IMR-90 (cell line): ENCODE results near the gene OPCML. TPM values are rescaled to one million over a fixed set of nuclear protein-coding genes. Genes with fewer than 3 reads are reported as not detected.

Experiments used
- ATAC-seq: fragments of 200-7000 bp; cut with Tn5 transposase; 2 replicates; pipeline ENCODE4 v1.9.1; 2020; ENCODE audit warnings: low read depth, mild to moderate bottlenecking, moderate library complexity
- BruUV-seq: library from RNA; stranded (reverse); fragments of 400-500 nt; replicated peaks from 2 replicates; lab custom pipeline; 2021; lab: Mats Ljungman, UMichigan
- CTCF ChIA-PET: fragments of 300-600 bp; formaldehyde crosslinking; extraction: SDS; loops from one replicate; lab custom pipeline; 2021; ENCODE audit warnings: antibody characterized with exemption; lab: Yijun Ruan, JAX
- POLR2A ChIA-PET: fragments of 300-600 bp; sonication (Branson Sonifier 250); formaldehyde crosslinking; loops from one replicate; lab custom pipeline; 2022; ENCODE audit warnings: antibody characterized with exemption; ENCODE audit not compliant: unreplicated experiment; lab: Charles Lee
- DNase-seq: peaks from one replicate; pipeline ENCODE4 v3.0.0; 2013
- H2AFZ ChIP-seq: replicated peaks from 2 replicates; pipeline ENCODE3; 2013; ENCODE audit warnings: low read length, mild to moderate bottlenecking; ENCODE audit not compliant: poor library complexity
- H2AK5ac ChIP-seq: 2 replicates; pipeline ENCODE4 v1.6.1; 2013; ENCODE audit warnings: low read depth, low read length, inconsistent platforms
- H2AK9ac ChIP-seq: replicated peaks from 2 replicates; pipeline ENCODE3; 2013; ENCODE audit warnings: mild to moderate bottlenecking, low read depth, low read length, moderate library complexity; ENCODE audit not compliant: poor library complexity
- H2BK120ac ChIP-seq: 2 replicates; pipeline ENCODE4 v1.6.1; 2013; ENCODE audit warnings: low read depth, low read length, inconsistent platforms
- H2BK15ac ChIP-seq: 3 replicates; pipeline ENCODE4 v1.6.1; 2013; ENCODE audit warnings: low read depth, low read length, inconsistent platforms
- H2BK20ac ChIP-seq: 2 replicates; pipeline ENCODE4 v1.6.1; 2013; ENCODE audit warnings: low read depth, mild to moderate bottlenecking, inconsistent platforms, low read length, moderate library complexity
- H2BK5ac ChIP-seq: 2 replicates; pipeline ENCODE4 v1.6.1; 2013; ENCODE audit warnings: mild to moderate bottlenecking, low read depth, low read length, inconsistent platforms; ENCODE audit not compliant: poor library complexity, severe bottlenecking
- H3K14ac ChIP-seq: replicated peaks from 2 replicates; pipeline ENCODE4 v1.6.1; 2013; ENCODE audit warnings: low read depth, low read length, inconsistent platforms
- H3K18ac ChIP-seq: 2 replicates; pipeline ENCODE4 v1.6.1; 2013; ENCODE audit warnings: low read depth, low read length, control low read depth
- H3K23ac ChIP-seq: 2 replicates; pipeline ENCODE4 v1.6.1; 2013; ENCODE audit warnings: low read depth, low read length, inconsistent platforms
- H3K27ac ChIP-seq: 2 replicates; pipeline ENCODE4 v1.5.1; 2013; ENCODE audit warnings: mild to moderate bottlenecking, control low read depth, low read length; ENCODE audit not compliant: insufficient read depth
- H3K27me3 ChIP-seq: 2 replicates; pipeline ENCODE4 v1.6.1; 2013; ENCODE audit warnings: low read length; ENCODE audit not compliant: control insufficient read depth, insufficient read depth
- H3K36me3 ChIP-seq: 2 replicates; pipeline ENCODE4 v1.6.1; 2013; ENCODE audit warnings: low read length, mixed read lengths; ENCODE audit not compliant: control insufficient read depth, insufficient read depth
- H3K4ac ChIP-seq: 2 replicates; pipeline ENCODE4 v1.6.1; 2013; ENCODE audit warnings: low read depth, low read length, inconsistent platforms
- H3K4me1 ChIP-seq: 2 replicates; pipeline ENCODE4 v1.6.1; 2013; ENCODE audit warnings: low read length, mixed read lengths; ENCODE audit not compliant: control insufficient read depth, insufficient read depth
- H3K4me2 ChIP-seq: 2 replicates; pipeline ENCODE4 v1.6.1; 2013; ENCODE audit warnings: low read depth, mild to moderate bottlenecking, control low read depth, low read length, moderate library complexity
- H3K4me3 ChIP-seq: 2 replicates; pipeline ENCODE4 v1.5.1; 2013; ENCODE audit warnings: low read depth, mild to moderate bottlenecking, control low read depth, low read length, moderate library complexity; ENCODE audit not compliant: insufficient read depth
- H3K56ac ChIP-seq: 2 replicates; pipeline ENCODE4 v1.6.1; 2013; ENCODE audit warnings: low read length, inconsistent platforms; ENCODE audit not compliant: insufficient read depth; ENCODE audit errors: extremely low read depth
- H3K79me1 ChIP-seq, 2 experiments: 2 replicates each; pipeline ENCODE4 v1.6.1; 2013; ENCODE audit warnings: low read length in 2 of 2, inconsistent platforms in 1 of 2, low read depth in 1 of 2
- H3K9ac ChIP-seq: 2 replicates; pipeline ENCODE4 v1.6.1; 2013; ENCODE audit warnings: low read depth, low read length, control low read depth
- H3K9me1 ChIP-seq: 2 replicates; pipeline ENCODE4 v1.6.1; 2013; ENCODE audit warnings: low read length, inconsistent platforms; ENCODE audit not compliant: insufficient read depth
- H3K9me3 ChIP-seq: 2 replicates; pipeline ENCODE4 v1.6.1; 2013; ENCODE audit warnings: low read length; ENCODE audit not compliant: control insufficient read depth, insufficient read depth
- H4K20me1 ChIP-seq: 2 replicates; pipeline ENCODE4 v1.6.1; 2013; ENCODE audit warnings: low read length, inconsistent platforms; ENCODE audit not compliant: insufficient read depth
- H4K5ac ChIP-seq: 2 replicates; pipeline ENCODE4 v1.6.1; 2013; ENCODE audit warnings: mild to moderate bottlenecking, low read depth, low read length, control low read depth
- H4K8ac ChIP-seq, 2 experiments: 2 replicates each; pipeline ENCODE4 v1.6.1; 2013; ENCODE audit warnings: low read depth in 2 of 2, low read length in 2 of 2, control low read depth in 1 of 2, inconsistent platforms in 1 of 2
- H4K91ac ChIP-seq: 2 replicates; pipeline ENCODE4 v1.6.1; 2013; ENCODE audit warnings: low read depth, low read length, inconsistent platforms; ENCODE audit not compliant: insufficient read depth
- BHLHE40 ChIP-seq: fragments of 150-350 bp; IDR thresholded peaks from 2 replicates; pipeline ENCODE4 v1.6.1; 2016; ENCODE audit warnings: mild to moderate bottlenecking, low read depth, low read length
- CEBPB ChIP-seq: IDR thresholded peaks from 2 replicates; pipeline ENCODE4 v1.6.1; 2012; ENCODE audit warnings: low read depth, low read length, improper control_type of control experiment
- CHD1 ChIP-seq: IDR thresholded peaks from 2 replicates; pipeline ENCODE4 v1.6.1; 2012; ENCODE audit warnings: low read depth, low read length, improper control_type of control experiment
- CTCF ChIP-seq: conservative IDR thresholded peaks from 2 replicates; pipeline ENCODE4 v1.5.1; 2012; ENCODE audit warnings: mild to moderate bottlenecking, low read depth, low read length, improper control_type of control experiment
- ELK1 ChIP-seq: fragments of 150-350 bp; IDR thresholded peaks from 2 replicates; pipeline ENCODE4 v1.6.1; 2016; ENCODE audit warnings: low read depth, mild to moderate bottlenecking, low read length, moderate library complexity, borderline replicate concordance
- FOS ChIP-seq: fragments of 150-350 bp; IDR thresholded peaks from 2 replicates; pipeline ENCODE4 v1.6.1; 2016; ENCODE audit warnings: low read depth, low read length
- MAFK ChIP-seq: IDR thresholded peaks from 2 replicates; pipeline ENCODE4 v1.6.1; 2012; ENCODE audit warnings: low read depth, low read length, improper control_type of control experiment
- MAZ ChIP-seq: IDR thresholded peaks from 2 replicates; pipeline ENCODE4 v1.6.1; 2012; ENCODE audit warnings: low read depth, mild to moderate bottlenecking, low read length, improper control_type of control experiment, moderate library complexity, borderline replicate concordance
- MXI1 ChIP-seq: IDR thresholded peaks from 2 replicates; pipeline ENCODE4 v1.6.1; 2012; ENCODE audit warnings: low read depth, mild to moderate bottlenecking, low read length, moderate library complexity, borderline replicate concordance
- NFE2L2 ChIP-seq: fragments of 150-350 bp; IDR thresholded peaks from 2 replicates; pipeline ENCODE4 v1.6.1; 2016; ENCODE audit warnings: low read depth, mild to moderate bottlenecking, low read length
- POLR2A ChIP-seq: IDR thresholded peaks from 2 replicates; pipeline ENCODE4 v1.6.1; 2012; ENCODE audit warnings: mild to moderate bottlenecking, low read depth, low read length
- RAD21 ChIP-seq: IDR thresholded peaks from 2 replicates; pipeline ENCODE4 v1.6.1; 2012; ENCODE audit warnings: low read length, improper control_type of control experiment
- RCOR1 ChIP-seq: IDR thresholded peaks from 2 replicates; pipeline ENCODE4 v1.6.1; 2012; ENCODE audit warnings: mild to moderate bottlenecking, low read length, improper control_type of control experiment; ENCODE audit not compliant: insufficient replicate concordance
- RFX5 ChIP-seq: IDR thresholded peaks from 2 replicates; pipeline ENCODE4 v1.8.0; 2012; ENCODE audit warnings: low read depth, mild to moderate bottlenecking, low read length, moderate library complexity
- SMC3 ChIP-seq: fragments of 150-350 bp; IDR thresholded peaks from 2 replicates; pipeline ENCODE4 v1.6.1; 2016; ENCODE audit warnings: low read depth, mild to moderate bottlenecking, antibody characterized with exemption, low read length, moderate library complexity
- USF2 ChIP-seq: fragments of 150-350 bp; IDR thresholded peaks from 2 replicates; pipeline ENCODE4 v1.6.1; 2017; ENCODE audit warnings: mild to moderate bottlenecking, antibody characterized with exemption, low read length, low read depth
- WGBS, 2 experiments: methylation state at CpG; one replicate each; pipeline versions ENCODE4 v1.1.5 to v1.1.7; 2013; ENCODE audit warnings: missing lambda C conversion rate in 2 of 2; ENCODE audit not compliant: insufficient read length in 1 of 2; ENCODE audit errors: extremely low coverage in 2 of 2; 5-methylcytosine and 5-hydroxymethylcytosine counted together
- dilution Hi-C: fragments of 300-500 bp; cut with HindIII; formaldehyde crosslinking; loops from one replicate; pipeline ENCODE4 v1.14.3; 2018; ENCODE audit warnings: low sequenced_read_pairs; ENCODE audit not compliant: unreplicated experiment
- in situ Hi-C: fragments of 300-500 bp; cut with MboI; formaldehyde crosslinking; loops from 3 replicates; pipeline ENCODE4 v1.14.3; 2019; ENCODE audit warnings: low sequenced_read_pairs, inconsistent platforms, mixed read lengths
- intact Hi-C: fragments of 100-400 bp; cut with micrococcal nuclease; formaldehyde crosslinking; loops from 2 replicates; pipeline ENCODE4 v1.10.0; 2022
- polyA plus RNA-seq, 3 experiments: library from polyadenylated mRNA; depleted of rRNA; stranded (reverse); fragments of >200 nt; gene quantifications; 2 replicates each; pipeline ENCODE4 v1.2.3, GENCODE V29; 2012; ENCODE audit warnings: low replicate concordance in 1 of 3
- total RNA-seq: library from RNA; depleted of rRNA; stranded (reverse); fragments of >200 nt; gene quantifications from 2 replicates; pipeline ENCODE4 v1.2.3, GENCODE V29; 2012

The OPCML gene
- total and polyA plus RNA-seq, 2 of the 4 experiments (the other 2 are of a cell fraction): under 0.01 to 2.6 TPM

- no peak overlapping the region for H3K23ac ChIP-seq
- no peak overlapping the region for H3K27ac ChIP-seq
- DNase-seq (no peak), ATAC-seq (no peak)
- no peak overlapping the region for H3K4me3 ChIP-seq
- H3K9ac ChIP-seq: no peak overlapping the region
- H2AK9ac ChIP-seq: no peak overlapping the region
- no peaks in the 10 kb centered on the region for H3K36me3 ChIP-seq
- no peaks in the 10 kb centered on the region for H3K9me3 ChIP-seq
- no peak overlapping the region for H4K5ac ChIP-seq
- intact Hi-C loops: no loop called here
- dilution Hi-C loops: no loop called here
- no TSS peak for BruUV-seq
- TF ChIP-seq RCOR1 (no peak), NFE2L2 (no peak), CEBPB (no peak), CHD1 (no peak), MAZ (no peak), USF2 (no peak), MXI1 (no peak), FOS (no peak), POLR2A (no peak), CTCF (no peak), RFX5 (no peak), SMC3 (no peak), MAFK (no peak), ELK1 (no peak), RAD21 (no peak), BHLHE40 (no peak)
- H3K4me1 ChIP-seq: no peaks in the 10 kb centered on the region
- POLR2A ChIA-PET: no interaction called here
- H2AK5ac ChIP-seq: no peak overlapping the region
- H2BK5ac ChIP-seq: no peak overlapping the region
- no peaks in the 10 kb centered on the region for H3K27me3 ChIP-seq
- no peak overlapping the region for H2AFZ ChIP-seq
- no peak overlapping the region for H3K56ac ChIP-seq
- no peak overlapping the region for H4K8ac ChIP-seq
- H2BK20ac ChIP-seq: no peak overlapping the region
- no peaks in the 10 kb centered on the region for H4K20me1 ChIP-seq
- no peak overlapping the region for H3K14ac ChIP-seq
- H3K18ac ChIP-seq: no peak overlapping the region
- no peak overlapping the region for H2BK15ac ChIP-seq
- no peak overlapping the region for H4K91ac ChIP-seq
- H3K4ac ChIP-seq: no peak overlapping the region
- no peak overlapping the region for H2BK120ac ChIP-seq
- in situ Hi-C loops: no loop called here
- H3K4me2 ChIP-seq: no peak overlapping the region
- CTCF ChIA-PET: no interaction called here
- H3K79me1 ChIP-seq: no peaks in the 10 kb centered on the region
- 20% methylated on average over 1 of the region's 7 CpGs; no CpG with 5 or more reads in 1 of the 2 experiments for WGBS, 2 experiments
- no peaks in the 10 kb centered on the region for H3K9me1 ChIP-seq
Observed at GRCh38 chr11:133072378-133072777, 459.9 kb downstream of the OPCML start.
